Fibroblast of villous mesenchyme (primary cell): ENCODE measurements around the gene CELF4. TPM values are rescaled to one million over a fixed set of nuclear protein-coding genes. Genes with fewer than 3 reads are reported as not detected.

Source experiments
- DNase-seq: peaks from one replicate; pipeline ENCODE4 v3.0.0-alpha.2; 2010; ENCODE audit warnings: low read depth
- H3K4me3 ChIP-seq: 2 replicates; pipeline ENCODE4 v1.5.1; 2011; ENCODE audit warnings: low read depth, mild to moderate bottlenecking, low read length
- CTCF ChIP-seq: IDR thresholded peaks from 2 replicates; pipeline ENCODE4 v1.5.1; 2012; ENCODE audit warnings: low read depth, mild to moderate bottlenecking, low read length; ENCODE audit not compliant: insufficient read depth
- total RNA-seq: library from RNA; depleted of rRNA; stranded (reverse); fragments of >200 nt; gene quantifications from 2 replicates; pipeline ENCODE4 v1.2.3, GENCODE V29; 2012

The CELF4 gene
- total RNA-seq, 1 donor = not detected

GRCh38 chr18:37391698-37392548 is 173.7 kb downstream of the CELF4 start:
- no peak for TF ChIP-seq CTCF
- DNase-seq = no peak

GRCh38 chr18:37391156-37391555 is 174.4 kb downstream of the CELF4 start:
- no peak for TF ChIP-seq CTCF
- no peak overlapping the region for H3K4me3 ChIP-seq
- DNase-seq = no peak

More at GRCh38 chr18:37391698-37392548, 173.7 kb downstream of the CELF4 start:
- H3K4me3 ChIP-seq = no peak overlapping the region

GRCh38 chr18:37390687-37391086 is 174.9 kb downstream of the CELF4 start:
- H3K4me3 ChIP-seq = no peak overlapping the region
- no peak for DNase-seq
- no peak for TF ChIP-seq CTCF

- DNase-seq = no peak
- TF ChIP-seq CTCF = no peak
- no peak overlapping the region for H3K4me3 ChIP-seq
Observed at GRCh38 chr18:37389684-37390368, 175.8 kb downstream of the CELF4 start.

GRCh38 chr18:37389041-37389440 is 176.6 kb downstream of the CELF4 start:
- TF ChIP-seq CTCF = no peak
- H3K4me3 ChIP-seq = no peak overlapping the region
- no peak for DNase-seq

GRCh38 chr18:37388413-37388812 is 177.2 kb downstream of the CELF4 start:
- no peak overlapping the region for H3K4me3 ChIP-seq
- no peak for TF ChIP-seq CTCF
- DNase-seq = no peak
